IPS DF 4.7 (cell line): Measurements from ENCODE around the gene LBHD2.

Experiments
- DNase-seq: peaks from one replicate; pipeline ENCODE4 v3.0.0-alpha.2; 2013; ENCODE audit warnings: low spot score; ENCODE audit errors: extremely low read depth

LBHD2 gene

DNA sequence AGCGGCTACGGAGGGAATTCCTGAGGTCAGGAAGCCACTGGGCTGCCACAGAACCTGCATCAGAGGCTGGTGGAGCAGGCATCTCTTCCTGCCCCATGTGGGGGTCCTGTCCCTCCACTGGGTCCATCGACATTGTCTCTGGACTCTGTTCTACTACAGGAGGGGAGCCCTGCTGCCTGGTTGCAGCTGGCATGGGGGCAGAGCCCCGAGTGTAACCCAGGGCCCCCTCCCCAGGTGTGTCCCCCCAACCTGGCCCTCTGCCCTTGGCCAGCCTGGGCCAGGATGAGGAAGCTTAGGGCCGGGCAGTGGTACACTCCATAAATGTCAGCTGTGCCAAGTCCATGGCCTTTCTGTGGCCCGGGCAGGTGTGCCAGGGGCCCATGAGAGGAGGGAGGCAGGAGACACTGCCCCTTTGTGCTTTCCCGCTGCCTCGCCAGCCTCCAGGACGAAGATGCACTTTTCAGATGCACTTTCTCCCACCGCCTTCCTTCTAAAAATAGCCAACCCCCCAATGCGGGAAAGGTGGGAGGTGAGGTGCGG, 6.5 kb downstream of the LBHD2 start:
- no peak for DNase-seq

DNA sequence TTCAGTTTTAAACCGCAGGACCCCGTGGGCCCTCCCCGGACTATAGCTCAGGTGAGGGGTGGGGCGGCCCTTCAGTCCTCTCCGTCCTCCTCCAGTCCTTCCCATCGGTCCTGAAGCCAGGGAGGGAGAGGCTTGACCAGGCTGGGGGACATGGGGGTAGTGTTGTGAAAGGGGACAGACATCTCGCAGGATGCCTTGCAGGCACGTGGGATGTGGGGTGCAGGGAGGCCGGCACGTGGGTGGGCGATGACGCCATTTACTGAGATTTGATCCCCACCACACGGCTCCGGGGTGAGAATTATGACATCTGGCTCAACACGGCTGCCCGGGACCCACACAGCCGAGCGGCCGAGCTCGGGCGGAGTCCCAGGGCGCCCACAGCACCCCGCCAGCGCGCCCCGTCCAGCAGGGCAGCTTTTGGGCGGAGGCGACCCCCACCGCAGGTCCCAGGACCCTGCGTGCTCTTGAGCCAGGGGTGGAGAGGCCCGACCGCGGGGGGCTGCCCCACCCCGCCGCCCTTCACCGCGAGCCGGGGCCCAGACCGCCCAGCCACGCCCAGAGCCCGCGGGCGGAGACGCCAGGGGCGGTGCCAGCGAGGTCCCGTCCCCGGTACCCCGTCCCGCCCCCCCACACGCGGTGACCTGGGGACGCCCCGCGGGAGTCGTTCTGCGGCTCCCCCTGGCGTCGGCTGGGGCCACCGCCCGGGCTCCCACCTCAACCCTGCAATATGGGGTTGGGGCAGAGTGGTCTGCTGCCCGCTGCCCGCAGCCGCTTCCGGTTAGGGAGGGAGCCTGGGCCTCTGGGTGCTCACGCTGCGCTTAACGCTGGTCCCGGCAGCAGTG, 7.3 kb downstream of the LBHD2 start:
- no peak for DNase-seq

DNA sequence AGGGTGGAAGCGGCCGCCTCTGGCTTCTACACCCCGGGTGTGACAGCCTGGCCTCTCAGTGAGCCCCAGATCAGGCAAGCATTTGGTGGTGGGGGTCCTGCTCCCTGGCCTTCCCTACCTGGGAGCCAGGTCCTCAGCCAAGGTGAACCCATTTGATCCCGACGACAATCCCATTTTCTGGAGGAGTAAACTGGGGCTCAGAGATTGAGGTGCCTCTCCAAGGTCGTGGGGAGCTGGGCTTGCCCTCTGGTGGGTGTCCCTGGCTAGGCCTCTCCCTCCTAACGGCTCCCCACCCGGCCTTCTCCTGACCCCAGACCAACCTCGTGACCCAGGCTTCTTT, 7.8 kb downstream of the LBHD2 start:
- DNase-seq = no peak

DNA sequence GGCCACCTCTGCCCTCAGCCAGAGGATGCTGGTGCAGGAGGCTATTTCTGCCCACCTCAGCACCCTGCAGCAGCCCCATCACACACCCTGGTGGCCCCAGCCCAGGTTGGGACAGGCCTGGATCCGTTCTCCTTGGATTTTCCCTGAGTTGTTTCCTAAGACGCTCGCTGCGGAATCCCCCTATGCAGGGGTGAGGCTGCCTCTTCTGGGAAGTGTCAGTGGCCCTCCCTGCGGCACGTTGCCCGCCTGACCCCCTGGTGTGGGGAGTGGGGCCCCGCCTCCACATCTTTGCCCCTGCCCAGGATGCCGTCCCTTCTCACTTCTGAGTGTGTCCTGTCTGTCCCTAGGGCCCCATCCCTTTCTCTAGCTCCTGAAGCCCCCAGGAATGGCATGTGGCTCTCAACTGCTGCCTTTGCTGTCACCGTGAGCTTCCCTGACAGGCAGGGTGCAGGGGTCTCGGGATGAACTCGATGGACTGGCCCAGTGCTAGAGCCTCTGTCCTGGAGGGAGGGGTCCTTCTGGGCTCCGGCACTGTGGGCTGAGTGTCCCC, 9.9 kb downstream of the LBHD2 start:
- DNase-seq = no peak

DNA sequence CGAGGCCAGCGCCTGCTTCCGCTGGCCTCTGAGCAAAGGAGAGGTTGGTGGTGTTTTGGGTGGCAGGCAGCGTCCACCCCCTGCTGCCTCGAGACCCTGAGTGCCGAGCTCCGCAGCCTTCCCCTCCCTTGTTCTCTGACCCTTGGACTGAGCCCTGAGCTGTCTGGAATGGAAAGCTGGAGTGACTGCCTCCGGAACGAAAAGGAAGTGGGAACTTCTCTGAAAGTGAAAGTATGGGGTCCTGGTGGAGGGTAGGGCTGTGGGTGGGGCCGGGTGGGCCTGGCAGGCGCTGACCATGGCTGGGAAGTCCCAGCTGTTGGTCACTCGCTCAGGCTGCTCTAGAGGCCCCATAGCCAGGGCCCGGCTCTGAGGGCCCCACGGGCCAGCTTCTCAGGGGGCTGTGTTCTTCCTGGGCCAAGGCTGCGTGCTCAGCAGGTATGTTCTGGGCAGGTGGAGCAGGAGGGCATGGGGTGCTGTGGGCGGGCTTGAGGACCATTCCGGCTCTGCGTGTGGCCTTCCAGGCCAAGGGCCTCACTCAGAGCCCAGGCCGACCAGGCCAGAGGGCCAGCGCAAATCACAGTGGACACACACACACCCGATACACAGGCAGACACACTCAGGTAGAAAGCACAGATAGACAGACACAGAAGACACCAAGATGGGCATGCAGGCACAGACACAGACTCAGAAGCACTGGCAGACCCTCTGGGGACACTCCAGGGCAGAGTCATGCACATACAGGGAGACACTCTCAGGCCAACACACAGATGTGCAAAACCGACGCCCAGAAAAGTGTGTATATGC, 10.6 kb downstream of the LBHD2 start, which contains the start of gene EXOC3L4:
EXOC3L4 (plus strand) TSS at position 320 of the 804 bp plus-strand sequence. CDS start 5,495 bp downstream, outside the sequence.
- DNase-seq = no peak

DNA sequence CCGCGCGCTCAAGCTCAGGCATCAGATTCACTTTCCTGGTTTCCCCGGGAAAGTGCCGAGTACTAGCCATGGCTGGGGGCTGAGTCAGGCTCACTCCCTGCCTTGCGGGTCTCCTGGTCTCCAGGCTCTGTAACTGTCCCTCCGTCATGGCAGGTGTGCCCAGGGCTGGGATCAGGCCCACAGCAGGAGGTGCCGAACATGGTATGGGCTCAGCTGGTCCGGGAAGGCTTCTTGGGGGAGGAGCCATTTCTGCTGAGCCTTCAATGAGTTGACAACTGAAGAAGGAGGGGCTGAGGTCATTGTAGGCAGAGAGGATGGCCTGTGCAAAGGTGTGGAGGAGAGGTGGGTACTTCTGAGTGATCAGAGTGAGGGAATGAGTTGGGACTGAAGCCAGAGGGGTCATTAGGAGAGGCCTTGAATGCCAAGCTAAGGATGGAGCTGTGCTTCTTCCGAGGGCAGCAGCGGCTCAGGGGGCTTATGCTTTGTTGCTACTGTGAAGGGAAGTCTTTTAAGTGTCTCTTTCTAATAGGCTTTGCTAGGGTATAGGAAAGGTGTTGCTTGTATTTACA, 11.3 kb downstream of the LBHD2 start:
- DNase-seq = no peak

DNA sequence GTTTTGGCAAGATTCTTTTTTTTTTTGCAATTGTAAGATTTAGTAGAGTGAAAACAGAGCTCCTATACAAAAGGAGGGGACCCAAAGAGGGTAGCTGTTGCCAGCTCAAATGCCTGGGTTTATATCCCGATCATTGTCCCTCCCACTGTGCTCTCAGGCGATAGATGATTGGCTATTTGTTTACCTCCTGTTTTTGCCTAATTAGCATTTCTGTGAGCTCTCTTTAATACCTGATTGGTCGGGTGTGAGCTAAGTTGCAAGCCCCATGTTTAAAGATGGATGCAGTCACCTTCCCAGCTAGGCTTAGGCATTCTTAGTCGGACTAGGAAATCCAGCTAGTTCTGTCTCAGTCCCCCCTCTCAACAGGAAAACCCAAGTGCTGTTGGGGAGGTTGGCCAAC, 12.4 kb downstream of the LBHD2 start:
- no peak for DNase-seq

DNA sequence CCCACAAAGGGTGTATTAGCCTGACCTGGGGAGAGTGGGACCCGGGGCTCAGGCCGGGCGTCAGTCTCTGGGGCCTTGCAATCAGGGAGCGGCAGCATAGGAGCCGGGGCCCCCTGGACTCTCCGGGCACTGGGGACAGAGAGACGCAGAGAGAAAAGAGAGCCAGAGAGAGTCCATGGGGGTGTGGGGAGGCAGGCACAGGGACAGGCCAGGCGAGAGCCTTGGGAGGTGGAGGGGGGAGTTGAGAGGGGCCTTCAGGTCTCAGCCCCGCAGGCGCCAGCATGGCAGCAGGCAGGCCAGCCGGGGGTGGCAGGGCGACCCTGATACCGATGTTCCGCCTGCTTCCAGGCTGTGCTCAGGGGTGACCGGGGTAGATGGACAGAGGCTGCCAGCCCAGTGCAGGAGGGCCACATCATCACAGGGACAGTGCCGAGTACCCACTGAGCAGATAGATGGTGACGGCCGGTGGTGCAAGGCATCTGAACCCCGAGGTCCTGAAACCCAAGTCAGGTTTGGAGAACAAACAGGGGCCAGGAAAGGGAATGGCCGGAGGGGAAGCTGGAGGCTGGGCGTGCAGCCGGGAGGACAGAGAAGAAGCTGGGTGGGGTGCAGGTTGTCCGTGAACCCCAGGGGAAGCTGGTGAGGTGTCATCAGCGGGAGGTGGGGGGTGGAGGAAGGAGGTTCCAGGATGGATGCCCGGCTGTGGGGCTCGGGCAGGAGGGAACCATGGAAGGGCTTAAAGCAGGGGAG, 13.4 kb downstream of the LBHD2 start:
- DNase-seq = no peak

DNA sequence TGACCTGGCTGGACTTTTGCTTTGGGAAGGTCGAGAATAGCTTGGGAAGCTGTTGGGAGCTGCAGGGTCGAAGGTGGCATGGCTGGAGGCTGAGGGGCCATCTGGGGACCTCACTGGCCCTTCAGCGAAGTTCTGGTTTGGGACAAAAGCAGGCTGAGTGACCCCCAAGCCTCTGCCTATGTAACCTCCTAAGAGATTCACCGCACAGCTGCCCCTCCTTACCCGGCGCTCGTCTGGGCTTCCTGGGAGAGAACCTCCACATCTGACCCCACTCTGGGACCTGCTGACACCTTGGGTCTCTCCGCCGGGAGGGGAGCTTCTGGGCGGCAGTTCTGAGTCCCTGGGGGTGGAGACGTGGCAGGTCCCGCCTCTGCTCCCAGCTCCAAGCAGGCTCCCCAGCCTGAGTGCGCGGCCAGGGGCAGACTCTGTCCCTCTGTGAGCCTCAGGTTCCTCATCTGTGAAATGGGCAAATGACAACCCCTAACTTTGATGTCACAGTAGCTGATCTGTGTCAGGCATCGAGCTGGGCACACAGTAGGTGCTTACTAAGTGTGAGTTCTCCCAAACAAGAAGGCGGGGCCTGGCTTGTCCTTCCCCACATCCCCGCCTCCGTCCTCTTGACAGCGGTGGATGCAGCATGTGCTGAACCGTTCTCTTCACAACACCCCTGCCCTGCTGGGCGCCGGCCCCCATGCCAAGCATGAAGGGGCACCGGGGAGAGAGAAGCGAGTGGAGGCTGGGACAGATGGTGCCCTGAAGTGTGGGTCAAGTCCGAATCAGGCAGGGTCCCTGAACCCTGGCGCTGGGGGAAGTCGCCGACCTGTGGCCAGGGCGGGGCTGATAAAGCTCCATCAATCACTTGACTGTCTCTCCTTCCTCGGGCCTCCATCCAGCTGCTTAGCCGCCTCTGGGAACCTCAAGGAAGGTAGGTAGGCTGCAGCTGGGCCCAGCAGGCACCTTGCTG, 14.3 kb downstream of the LBHD2 start:
- no peak for DNase-seq

DNA sequence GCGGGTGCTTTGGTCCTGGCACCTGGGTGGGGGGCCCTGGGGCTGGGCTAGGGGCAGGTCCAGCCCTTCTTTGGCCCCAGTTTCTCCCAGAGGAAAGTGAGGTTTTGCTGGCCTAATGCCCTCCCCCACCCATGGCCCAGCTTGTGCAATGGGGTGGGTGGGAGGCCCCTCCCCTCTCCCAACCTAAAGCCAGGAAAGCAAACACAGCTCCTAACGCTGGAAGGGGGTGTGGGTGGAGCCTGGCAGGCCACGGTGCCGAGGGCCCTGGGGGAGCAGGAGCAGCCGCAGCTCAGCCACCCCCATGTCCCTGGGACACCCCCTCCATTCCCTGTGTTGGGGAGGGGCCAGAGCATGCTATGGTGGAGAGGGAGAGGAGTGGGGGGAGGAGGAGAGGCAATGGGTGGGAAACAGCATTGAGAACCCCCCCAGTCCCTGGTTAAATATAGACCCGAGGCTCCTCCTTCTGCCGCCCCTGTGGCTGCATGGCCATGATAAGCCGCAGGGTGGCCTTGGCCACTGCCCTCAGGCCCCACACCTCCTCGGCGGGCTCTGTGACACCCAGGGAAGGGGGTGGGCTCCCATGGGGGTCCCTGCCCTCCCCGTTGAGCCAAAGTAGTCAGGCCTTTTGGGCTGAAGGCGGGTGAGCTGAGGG, 15.2 kb downstream of the LBHD2 start:
- no peak for DNase-seq

DNA sequence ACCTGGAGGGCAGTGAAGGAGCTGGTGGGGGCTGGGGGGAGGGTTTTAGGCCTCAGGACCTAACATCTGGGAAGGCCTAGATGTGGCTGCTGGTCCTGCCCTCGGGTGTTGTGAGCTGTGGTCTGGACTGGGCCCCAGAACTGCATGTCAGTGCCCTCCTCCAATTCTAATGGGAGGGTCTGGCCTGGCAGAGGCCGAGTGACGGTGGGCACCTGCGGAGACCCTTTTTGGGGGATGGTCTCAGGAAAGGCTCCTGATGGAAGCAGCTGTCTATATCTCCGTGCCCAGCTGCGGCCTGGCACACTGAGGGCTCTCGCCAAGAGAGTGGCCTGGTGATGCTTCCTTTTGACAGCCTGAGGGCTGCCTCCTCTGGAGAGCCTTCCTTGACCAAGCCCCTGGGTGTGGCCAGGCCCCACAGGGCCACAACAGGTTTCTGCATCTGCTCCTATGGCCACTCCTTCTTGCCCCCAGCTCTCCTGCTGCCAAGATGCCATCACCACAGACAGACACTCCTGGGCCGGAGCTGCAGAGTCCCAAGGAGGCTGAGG, 15.8 kb downstream of the LBHD2 start:
- no peak for DNase-seq

DNA sequence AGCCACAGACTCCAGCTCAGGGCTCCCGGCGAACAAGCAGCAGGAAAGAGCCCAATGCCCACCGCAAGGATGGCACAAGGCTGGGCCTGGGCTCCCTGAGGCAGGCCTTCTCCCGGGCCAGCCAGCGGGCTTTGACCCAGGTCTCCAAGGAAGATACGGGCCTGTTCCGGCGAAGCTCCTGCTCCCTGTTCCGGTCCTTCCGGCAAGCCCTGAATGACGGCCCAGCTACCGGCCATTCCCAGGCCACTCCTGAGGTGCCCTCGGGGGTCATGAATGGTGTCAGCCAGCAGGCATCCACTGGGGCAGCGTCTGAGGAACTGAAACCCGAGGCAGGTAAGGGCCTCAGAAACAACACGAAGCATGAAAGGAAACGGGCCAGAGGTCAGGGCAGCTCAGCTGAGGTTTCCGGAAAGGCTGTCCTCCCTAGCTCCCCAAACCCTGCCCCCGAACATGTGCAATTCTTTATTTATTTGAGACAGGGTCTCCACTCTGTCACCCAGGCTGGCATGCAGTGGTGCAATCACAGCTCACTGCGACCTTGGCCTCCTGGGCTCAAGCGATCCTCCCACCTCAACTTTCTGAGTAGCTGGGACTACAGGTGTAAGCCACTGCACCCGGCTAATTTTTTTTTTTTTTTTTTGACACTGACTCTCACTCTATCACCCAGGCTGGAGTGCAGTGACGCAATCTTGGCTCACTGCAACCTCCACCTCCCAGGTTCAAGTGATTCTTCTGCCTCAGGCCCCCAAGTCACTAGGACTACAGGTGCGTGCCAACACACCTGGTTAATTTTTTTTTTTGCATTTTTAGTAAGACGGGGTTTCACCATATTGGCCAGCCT, 16.5 kb downstream of the LBHD2 start:
- no peak for DNase-seq

DNA sequence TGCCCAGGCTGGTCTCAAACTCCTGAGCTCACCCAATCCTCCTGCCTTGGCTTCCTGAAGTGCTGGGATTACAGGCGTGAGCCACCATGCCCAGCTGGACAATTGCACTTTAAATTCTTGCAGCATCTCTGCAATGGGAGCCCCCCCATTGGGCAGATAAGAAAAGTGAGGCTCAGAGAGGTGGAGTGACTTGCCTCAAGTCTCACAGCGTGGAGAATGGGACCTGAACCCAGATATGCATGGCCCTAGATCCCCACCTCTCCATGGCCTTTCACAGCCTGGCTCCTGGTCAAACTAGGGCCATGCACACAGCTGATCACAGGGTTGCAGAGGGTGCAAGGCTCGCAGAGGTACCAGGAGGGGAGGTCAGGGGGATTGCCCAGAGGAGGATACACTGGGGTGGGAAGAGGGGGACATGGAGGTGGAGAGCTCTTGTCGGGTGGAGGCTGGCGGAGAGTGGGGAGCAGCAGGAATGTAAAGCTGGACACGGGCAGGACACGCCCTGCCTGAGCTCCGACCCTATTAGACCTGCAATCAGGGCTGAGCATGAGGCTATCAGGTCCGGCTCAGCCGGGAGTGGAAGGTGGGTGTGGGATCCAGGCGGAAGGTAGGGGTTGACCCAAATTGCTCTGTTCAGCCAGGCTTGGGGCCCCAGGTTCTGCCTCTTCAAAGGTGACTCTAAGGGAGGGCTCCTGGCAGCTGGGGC, 17.4 kb downstream of the LBHD2 start:
- no peak for DNase-seq

DNA sequence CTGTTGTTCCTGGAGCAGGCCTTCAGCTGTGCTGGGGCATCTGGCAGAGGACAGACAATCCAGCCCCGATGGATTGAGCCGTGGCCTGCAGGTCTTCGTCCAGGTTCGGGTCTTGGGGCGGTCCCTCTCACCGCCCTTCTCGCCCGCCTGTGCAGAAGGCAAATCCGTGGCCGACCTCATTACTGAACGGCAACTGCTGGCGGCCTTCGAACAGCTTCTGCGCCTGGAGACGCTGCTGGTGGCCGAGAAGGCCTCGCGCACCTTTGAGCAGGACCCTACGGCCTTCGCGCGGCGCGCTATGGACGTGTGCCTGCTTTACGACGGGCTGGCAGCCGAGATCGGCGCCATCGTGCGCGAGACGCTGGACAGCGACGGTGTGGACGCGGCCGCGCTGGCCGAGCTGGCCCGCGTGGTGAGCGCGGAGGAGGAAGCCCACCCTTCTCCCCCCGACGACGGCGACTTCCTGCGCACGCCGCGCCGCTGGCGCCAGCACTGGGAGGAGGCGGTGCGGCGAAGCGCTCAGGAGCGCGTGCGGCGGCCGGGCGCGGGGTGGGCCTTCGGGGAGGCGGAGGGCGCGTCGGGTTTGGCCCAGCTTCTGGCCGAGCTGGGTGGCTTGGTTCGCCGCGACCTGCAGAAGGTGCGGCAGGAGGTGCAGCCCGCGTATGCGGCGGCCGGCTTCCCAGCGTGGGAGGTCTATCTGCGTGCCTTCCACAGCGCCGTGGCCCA, 18.1 kb downstream of the LBHD2 start:
- no peak for DNase-seq

DNA sequence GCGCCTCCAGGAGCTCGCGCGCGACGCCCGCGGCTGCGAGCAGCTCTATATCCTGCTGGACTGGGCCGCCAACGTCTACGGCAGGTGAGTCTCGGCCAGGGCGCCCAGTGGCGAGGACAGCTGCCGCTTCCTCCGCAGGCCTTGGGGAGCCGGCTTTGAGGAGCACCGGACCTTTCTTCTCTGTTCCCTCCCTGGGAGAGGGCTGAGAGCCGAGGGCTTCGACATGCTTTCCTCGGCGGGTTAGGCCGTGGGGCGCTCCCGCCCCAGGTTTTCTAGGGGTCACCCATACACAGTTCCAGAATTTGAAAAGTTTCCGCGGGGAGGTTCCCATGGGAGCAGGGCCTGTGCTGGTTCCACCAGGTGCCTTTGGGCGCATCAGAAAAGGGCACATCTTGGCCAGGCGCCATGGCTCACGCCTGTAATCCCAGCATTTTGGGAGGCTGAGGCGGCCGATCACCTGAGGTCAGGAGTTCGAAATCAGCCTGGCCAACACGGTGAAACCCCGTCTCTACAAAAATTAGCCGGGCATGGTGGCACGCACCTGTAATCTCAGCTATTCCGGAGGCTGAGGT, 18.8 kb downstream of the LBHD2 start:
- DNase-seq = no peak
